Measurements from ENCODE around the gene ITPR1.

ITPR1 gene

GRCh38 chr3:4564928-4565586 is 71.9 kb downstream of the ITPR1 start:
- Histone ChIP-seq H3K36me3 (ENCODE audit: insufficient read depth, low read length) (no peaks in the 10 kb centered on the region), H3K4me3 (ENCODE audit: low read depth in 1 of 2, low read length in 2 of 2) (no peak overlapping the region), H3K27ac (ENCODE audit: low read depth, low read length) (no peak overlapping the region), H3K27me3 (ENCODE audit: control insufficient read depth in 1 of 2, insufficient read depth in 2 of 2, low read length in 2 of 2) (no peaks in the 10 kb centered on the region), H3K9ac (ENCODE audit: low read length) (no peak overlapping the region), H3K4me1 (ENCODE audit: insufficient read depth, low read length) (peaks cover 9% of the 10 kb centered on the region), H3K9me3 (ENCODE audit: low read length) (no peaks in the 10 kb centered on the region)

DNA sequence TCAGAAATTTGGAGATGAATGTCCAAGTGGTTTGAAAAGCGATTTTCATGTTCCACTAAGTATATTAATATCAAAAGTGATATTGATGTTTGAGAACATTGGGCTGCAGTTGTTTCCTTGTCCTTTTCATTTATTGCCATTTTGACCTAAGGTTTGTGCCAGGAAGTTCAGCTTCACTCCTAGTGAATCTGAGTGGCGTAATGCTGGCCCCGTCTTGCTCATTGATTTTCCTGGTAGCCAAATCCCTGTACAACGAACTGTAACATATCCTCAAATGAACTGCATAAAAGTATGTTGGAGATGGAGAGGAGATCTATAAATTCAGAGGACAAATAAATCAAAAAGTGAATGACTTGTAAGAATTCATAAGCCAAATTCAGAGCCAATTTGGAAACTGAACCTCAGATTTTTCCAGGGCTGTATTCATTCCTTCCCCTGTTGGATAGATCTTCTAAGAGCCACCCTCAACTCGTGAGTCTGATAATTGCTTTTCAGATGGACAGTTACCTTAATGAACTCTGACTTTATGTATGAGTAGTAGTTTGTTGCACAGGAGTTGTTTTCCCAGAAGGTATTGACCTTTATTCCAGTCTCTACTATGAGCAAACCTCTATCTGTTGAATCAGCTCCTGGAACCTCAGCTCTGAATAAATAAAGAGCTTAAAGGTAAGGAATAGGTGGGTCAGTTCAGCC is 72.8 kb downstream of the ITPR1 start:
- Histone ChIP-seq H3K9me3 (ENCODE audit: low read length) (no peaks in the 10 kb centered on the region), H3K4me1 (ENCODE audit: insufficient read depth, low read length) (peaks cover 9% of the 10 kb centered on the region), H3K9ac (ENCODE audit: low read length) (no peak overlapping the region), H3K36me3 (ENCODE audit: insufficient read depth, low read length) (no peaks in the 10 kb centered on the region), H3K4me3 (ENCODE audit: low read depth in 1 of 2, low read length in 2 of 2) (no peak overlapping the region), H3K27ac (ENCODE audit: low read depth, low read length) (no peak overlapping the region), H3K27me3 (ENCODE audit: control insufficient read depth in 1 of 2, insufficient read depth in 2 of 2, low read length in 2 of 2) (no peaks in the 10 kb centered on the region)

- Histone ChIP-seq H3K9me3 (ENCODE audit: low read length) (no peaks in the 10 kb centered on the region), H3K27me3 (ENCODE audit: control insufficient read depth in 1 of 2, insufficient read depth in 2 of 2, low read length in 2 of 2) (no peaks in the 10 kb centered on the region), H3K36me3 (ENCODE audit: insufficient read depth, low read length) (no peaks in the 10 kb centered on the region), H3K4me3 (ENCODE audit: low read depth in 1 of 2, low read length in 2 of 2) (no peak overlapping the region), H3K9ac (ENCODE audit: low read length) (no peak overlapping the region), H3K27ac (ENCODE audit: low read depth, low read length) (no peak overlapping the region), H3K4me1 (ENCODE audit: insufficient read depth, low read length) (peaks cover 9% of the 10 kb centered on the region)
Observed at GRCh38 chr3:4568841-4569240, 75.7 kb downstream of the ITPR1 start.

- H3K9me3 ChIP-seq (ENCODE audit: low read length), result no peaks in the 10 kb centered on the region
- no peak overlapping the region for H3K27ac ChIP-seq (ENCODE audit: low read depth, low read length)
- H3K9ac ChIP-seq (ENCODE audit: low read length), result no peak overlapping the region
- no peaks in the 10 kb centered on the region for H3K27me3 ChIP-seq (ENCODE audit: control insufficient read depth in 1 of 2, insufficient read depth in 2 of 2, low read length in 2 of 2)
- H3K36me3 ChIP-seq (ENCODE audit: insufficient read depth, low read length), result no peaks in the 10 kb centered on the region
- no peaks in the 10 kb centered on the region for H3K4me1 ChIP-seq (ENCODE audit: insufficient read depth, low read length)
- H3K4me3 ChIP-seq (ENCODE audit: low read depth in 1 of 2, low read length in 2 of 2), result no peak overlapping the region
Observed at GRCh38 chr3:4570840-4571621, 77.9 kb downstream of the ITPR1 start.

DNA sequence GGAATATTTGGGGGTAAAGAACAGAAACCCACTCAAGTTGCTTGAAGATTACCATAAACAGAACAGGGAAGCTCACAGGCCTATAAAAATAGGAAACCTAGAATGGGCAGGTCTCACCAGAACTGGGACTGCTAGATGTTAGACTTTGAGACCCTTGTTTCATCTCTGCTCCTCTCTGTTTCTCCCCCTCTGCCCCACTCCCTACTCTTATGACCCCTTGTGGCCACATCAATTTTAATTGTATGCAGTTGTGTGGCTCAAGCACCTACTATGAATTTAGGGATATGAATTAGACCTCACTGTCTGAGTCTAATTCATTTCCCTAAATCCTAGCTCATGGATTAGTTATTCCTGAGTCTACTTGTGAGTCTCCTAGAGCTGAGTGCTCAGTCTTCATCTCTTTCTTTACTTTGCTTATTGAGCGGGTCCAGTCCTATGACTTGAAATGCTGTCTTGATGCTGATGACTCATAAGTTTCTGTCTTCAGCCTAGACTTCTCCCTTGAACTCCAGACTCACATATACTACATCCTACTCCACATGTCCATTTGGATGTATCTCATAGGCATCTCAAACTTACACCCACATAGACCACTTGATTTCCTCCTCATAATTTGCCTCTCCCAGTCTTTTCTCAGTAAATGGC is 78.7 kb downstream of the ITPR1 start:
- H3K4me1 ChIP-seq (ENCODE audit: insufficient read depth, low read length), result no peaks in the 10 kb centered on the region
- H3K9me3 ChIP-seq (ENCODE audit: low read length), result no peaks in the 10 kb centered on the region
- H3K36me3 ChIP-seq (ENCODE audit: insufficient read depth, low read length), result no peaks in the 10 kb centered on the region
- no peak overlapping the region for H3K27ac ChIP-seq (ENCODE audit: low read depth, low read length)
- no peak overlapping the region for H3K9ac ChIP-seq (ENCODE audit: low read length)
- H3K4me3 ChIP-seq (ENCODE audit: low read depth in 1 of 2, low read length in 2 of 2), result no peak overlapping the region
- no peaks in the 10 kb centered on the region for H3K27me3 ChIP-seq (ENCODE audit: control insufficient read depth in 1 of 2, insufficient read depth in 2 of 2, low read length in 2 of 2)

DNA sequence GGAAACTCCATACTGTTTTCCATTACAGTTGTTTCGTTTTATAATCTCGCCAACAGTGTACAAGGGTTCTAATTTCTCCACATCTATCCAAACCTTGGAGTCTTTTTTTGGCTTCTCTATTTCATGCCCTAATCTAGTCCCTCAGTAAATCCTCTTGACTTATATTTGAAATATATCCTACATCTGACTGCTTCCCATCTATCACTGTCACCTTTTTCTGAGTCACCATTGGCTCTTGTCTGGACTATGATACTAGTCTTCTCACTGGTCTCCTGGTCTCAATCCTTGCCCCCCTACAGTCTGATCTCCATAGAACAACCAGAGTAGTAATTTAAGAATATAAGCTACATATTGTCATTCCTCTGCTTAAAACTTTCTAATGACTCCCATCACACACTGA is 80.0 kb downstream of the ITPR1 start:
- Histone ChIP-seq H3K9me3 (ENCODE audit: low read length) (no peaks in the 10 kb centered on the region), H3K36me3 (ENCODE audit: insufficient read depth, low read length) (no peaks in the 10 kb centered on the region), H3K27me3 (ENCODE audit: control insufficient read depth in 1 of 2, insufficient read depth in 2 of 2, low read length in 2 of 2) (no peaks in the 10 kb centered on the region), H3K27ac (ENCODE audit: low read depth, low read length) (no peak overlapping the region), H3K4me1 (ENCODE audit: insufficient read depth, low read length) (no peaks in the 10 kb centered on the region), H3K9ac (ENCODE audit: low read length) (no peak overlapping the region), H3K4me3 (ENCODE audit: low read depth in 1 of 2, low read length in 2 of 2) (no peak overlapping the region)

GRCh38 chr3:4574426-4574965 is 81.3 kb downstream of the ITPR1 start:
- no peak overlapping the region for H3K4me3 ChIP-seq (ENCODE audit: low read depth in 1 of 2, low read length in 2 of 2)
- H3K9ac ChIP-seq (ENCODE audit: low read length), result no peak overlapping the region
- H3K36me3 ChIP-seq (ENCODE audit: insufficient read depth, low read length), result no peaks in the 10 kb centered on the region
- no peaks in the 10 kb centered on the region for H3K4me1 ChIP-seq (ENCODE audit: insufficient read depth, low read length)
- H3K27me3 ChIP-seq (ENCODE audit: control insufficient read depth in 1 of 2, insufficient read depth in 2 of 2, low read length in 2 of 2), result no peaks in the 10 kb centered on the region
- H3K27ac ChIP-seq (ENCODE audit: low read depth, low read length), result no peak overlapping the region
- no peaks in the 10 kb centered on the region for H3K9me3 ChIP-seq (ENCODE audit: low read length)

GRCh38 chr3:4575381-4575780 is 82.2 kb downstream of the ITPR1 start:
- no peaks in the 10 kb centered on the region for H3K9me3 ChIP-seq (ENCODE audit: low read length)
- H3K36me3 ChIP-seq (ENCODE audit: insufficient read depth, low read length), result no peaks in the 10 kb centered on the region
- no peak overlapping the region for H3K9ac ChIP-seq (ENCODE audit: low read length)
- H3K4me3 ChIP-seq (ENCODE audit: low read depth in 1 of 2, low read length in 2 of 2), result no peak overlapping the region
- peaks cover 2% of the 10 kb centered on the region for H3K4me1 ChIP-seq (ENCODE audit: insufficient read depth, low read length)
- no peaks in the 10 kb centered on the region for H3K27me3 ChIP-seq (ENCODE audit: control insufficient read depth in 1 of 2, insufficient read depth in 2 of 2, low read length in 2 of 2)
- H3K27ac ChIP-seq (ENCODE audit: low read depth, low read length), result no peak overlapping the region

DNA sequence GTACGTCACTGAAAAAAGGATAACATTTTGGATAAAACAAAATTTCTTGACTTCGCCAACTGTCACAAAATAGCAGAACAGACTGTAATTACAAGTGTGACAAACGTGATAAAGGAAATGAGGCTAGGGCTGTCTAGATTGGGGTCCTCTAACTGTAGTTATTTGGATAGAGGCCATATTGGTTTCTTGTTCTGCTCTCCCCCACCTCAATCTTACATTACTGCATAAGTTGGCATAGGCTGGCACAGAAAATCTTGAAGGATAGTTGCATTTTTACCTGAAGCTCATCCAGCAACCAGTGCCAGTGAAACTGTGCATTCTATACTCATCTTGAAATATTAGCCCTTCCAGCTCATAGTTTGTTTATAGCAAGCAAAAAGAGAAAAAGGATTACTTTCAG is 84.6 kb downstream of the ITPR1 start:
- H3K9me3 ChIP-seq (ENCODE audit: low read length), result no peaks in the 10 kb centered on the region
- H3K27ac ChIP-seq (ENCODE audit: low read depth, low read length), result no peak overlapping the region
- no peak overlapping the region for H3K9ac ChIP-seq (ENCODE audit: low read length)
- H3K36me3 ChIP-seq (ENCODE audit: insufficient read depth, low read length), result no peaks in the 10 kb centered on the region
- no peak overlapping the region for H3K4me3 ChIP-seq (ENCODE audit: low read depth in 1 of 2, low read length in 2 of 2)
- H3K27me3 ChIP-seq (ENCODE audit: control insufficient read depth in 1 of 2, insufficient read depth in 2 of 2, low read length in 2 of 2), result no peaks in the 10 kb centered on the region
- peaks cover 25% of the 10 kb centered on the region for H3K4me1 ChIP-seq (ENCODE audit: insufficient read depth, low read length)

- no peak overlapping the region for H3K4me3 ChIP-seq (ENCODE audit: low read depth in 1 of 2, low read length in 2 of 2)
- H3K27me3 ChIP-seq (ENCODE audit: control insufficient read depth in 1 of 2, insufficient read depth in 2 of 2, low read length in 2 of 2), result no peaks in the 10 kb centered on the region
- no peak overlapping the region for H3K9ac ChIP-seq (ENCODE audit: low read length)
- no peak overlapping the region for H3K27ac ChIP-seq (ENCODE audit: low read depth, low read length)
- H3K9me3 ChIP-seq (ENCODE audit: low read length), result no peaks in the 10 kb centered on the region
- H3K4me1 ChIP-seq (ENCODE audit: insufficient read depth, low read length), result peaks cover 46% of the 10 kb centered on the region
- H3K36me3 ChIP-seq (ENCODE audit: insufficient read depth, low read length), result no peaks in the 10 kb centered on the region
Observed at GRCh38 chr3:4580346-4581123, 87.4 kb downstream of the ITPR1 start.

DNA sequence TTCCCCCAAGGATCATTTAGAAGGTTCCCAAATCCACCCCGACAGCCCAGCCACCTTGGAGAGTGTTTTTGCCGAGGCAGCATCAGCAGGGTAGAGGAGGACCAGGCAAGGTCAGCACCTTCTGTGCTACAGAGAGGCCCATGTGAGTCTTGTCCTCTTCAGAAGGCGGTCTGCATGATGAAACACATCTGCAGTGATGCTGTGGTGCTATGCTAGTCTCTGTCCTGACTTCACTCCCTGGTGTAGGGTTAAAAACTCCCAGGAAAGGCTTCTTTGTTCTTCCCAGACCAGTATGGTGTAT is 87.9 kb downstream of the ITPR1 start:
- H3K4me1 ChIP-seq (ENCODE audit: insufficient read depth, low read length), result peaks cover 46% of the 10 kb centered on the region
- no peak overlapping the region for H3K27ac ChIP-seq (ENCODE audit: low read depth, low read length)
- no peaks in the 10 kb centered on the region for H3K27me3 ChIP-seq (ENCODE audit: control insufficient read depth in 1 of 2, insufficient read depth in 2 of 2, low read length in 2 of 2)
- H3K9me3 ChIP-seq (ENCODE audit: low read length), result no peaks in the 10 kb centered on the region
- H3K9ac ChIP-seq (ENCODE audit: low read length), result no peak overlapping the region
- no peaks in the 10 kb centered on the region for H3K36me3 ChIP-seq (ENCODE audit: insufficient read depth, low read length)
- H3K4me3 ChIP-seq (ENCODE audit: low read depth in 1 of 2, low read length in 2 of 2), result no peak overlapping the region
